ENCODE results near the gene PLD6. TPM values are rescaled to one million over a fixed set of nuclear protein-coding genes. Genes with fewer than 3 reads are reported as not detected.
A peak's percentile ranks its signal among the peaks of the same experiment; 100 is the strongest.

Gene PLD6
- total RNA-seq, 6 donors from 2014 or later, result 2.3 to 5.0 (median 3.4) TPM

- no peak for TF ChIP-seq POLR2AphosphoS5 (IDR thresholded peaks at IDR 0.05)
- no peak for TF ChIP-seq EP300 (IDR thresholded peaks at IDR 0.05)
- TF ChIP-seq POLR2A (IDR thresholded peaks at IDR 0.05), result no peak
- TF ChIP-seq CTCF (IDR thresholded peaks at IDR 0.05), result no peak
- ATAC-seq (ENCODE audit: low FRiP score in 2 of 2), result no peak
These were observed 33.1 kb downstream of the PLD6 start for GRCh38 chr17:17172990-17173389.

DNA sequence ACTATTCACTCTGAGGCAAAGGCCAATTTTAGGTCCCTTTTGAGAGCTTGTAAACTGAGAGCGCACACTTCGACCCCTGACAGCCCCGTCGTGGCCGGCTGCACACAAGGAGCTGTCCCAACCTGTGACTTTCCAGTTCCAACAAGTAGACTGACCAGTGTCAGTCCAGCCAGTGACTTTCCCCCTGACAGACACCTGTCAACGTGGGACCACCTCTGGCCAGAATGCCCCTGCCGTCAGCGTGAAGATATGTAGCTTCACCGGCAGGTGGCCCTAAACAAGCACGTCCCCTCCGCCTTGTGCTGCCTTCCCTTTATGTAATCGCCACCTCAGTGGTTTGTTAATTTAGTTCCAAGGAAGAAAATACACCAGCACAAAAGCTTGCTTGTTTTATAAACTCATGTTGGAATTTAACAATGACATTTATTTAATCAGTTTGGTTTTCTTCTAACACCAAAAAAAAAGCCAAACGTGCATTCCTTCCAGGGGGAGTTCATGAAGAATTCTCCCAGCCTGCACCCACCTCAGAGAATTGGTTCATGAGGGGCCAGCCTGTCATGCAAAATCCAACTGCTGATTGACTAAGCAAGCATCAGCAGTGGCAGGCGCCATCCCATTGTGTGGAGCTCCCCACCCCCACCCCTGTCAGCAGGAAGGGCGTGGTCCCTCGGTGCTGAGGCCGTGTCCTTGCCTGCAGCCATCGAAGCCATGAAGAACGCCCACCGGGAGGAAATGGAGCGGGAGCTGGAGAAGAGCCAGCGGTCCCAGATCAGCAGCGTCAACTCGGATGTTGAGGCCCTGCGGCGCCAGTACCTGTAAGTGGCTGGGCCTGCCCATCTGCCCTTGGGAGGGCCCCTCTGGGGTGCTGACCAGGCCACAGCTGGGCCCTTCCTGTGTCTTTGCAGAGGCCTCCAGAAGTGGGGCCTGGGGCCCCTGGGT lies 33.9 kb downstream of the PLD6 start:
- Histone ChIP-seq H3K4me3 (no peak overlapping the region), H3K27me3 (no peaks in the 10 kb centered on the region), H3K9me3 (no peaks in the 10 kb centered on the region), H3K4me1 (peaks cover 21 to 31% (median 27%) of the 10 kb centered on the region in 4 donors), H3K27ac (peak overlapping the region; percentile 22 to 77 (median 51)), H3K36me3 (peaks cover 13 to 92% (median 63%) of the 10 kb centered on the region in 4 donors)
- DNase-seq (peak in 1 of 2 donors; percentile 37), ATAC-seq (ENCODE audit: low FRiP score in 2 of 2) (peak in 1 of 2 donors; percentile 1)
- 65 to 66% methylated on average over 22 to 24 of the region's 26 CpGs for whole genome bisulfite sequencing, 2 donors
- TF ChIP-seq EP300 (IDR thresholded peaks at IDR 0.05) (peak in 1 of 4 donors; percentile 45), CTCF (IDR thresholded peaks at IDR 0.05) (no peak), POLR2A (IDR thresholded peaks at IDR 0.05) (no peak), POLR2AphosphoS5 (IDR thresholded peaks at IDR 0.05) (peak in 1 of 2 donors; percentile 74)

More at GRCh38 chr17:17172990-17173389, 33.1 kb downstream of the PLD6 start:
- peaks cover 16 to 92% (median 64%) of the 10 kb centered on the region in 4 donors for H3K36me3 ChIP-seq
- WGBS, 2 donors, result 86% methylated on average over 4 to 9 of the region's 9 CpGs
- peaks cover 21 to 31% (median 27%) of the 10 kb centered on the region in 4 donors for H3K4me1 ChIP-seq
- H3K27ac ChIP-seq, result peak overlapping the region; percentile 10 to 77 (median 27)
- no peak overlapping the region for H3K4me3 ChIP-seq
- no peaks in the 10 kb centered on the region for H3K9me3 ChIP-seq
- peak in 1 of 2 donors; percentile 14 for DNase-seq
- H3K27me3 ChIP-seq, result no peaks in the 10 kb centered on the region

GRCh38 chr17:17171186-17171585 lies 34.9 kb downstream of the PLD6 start:
- 39 to 52% methylated on average over 4 to 7 of the region's 7 CpGs for WGBS, 2 donors
- no peak overlapping the region for H3K4me3 ChIP-seq
- H3K27me3 ChIP-seq, result no peaks in the 10 kb centered on the region
- H3K9me3 ChIP-seq, result no peaks in the 10 kb centered on the region
- TF ChIP-seq POLR2A (IDR thresholded peaks at IDR 0.05), result no peak
- TF ChIP-seq CTCF (IDR thresholded peaks at IDR 0.05), result no peak
- TF ChIP-seq EP300 (IDR thresholded peaks at IDR 0.05), result no peak
- no peak for TF ChIP-seq POLR2AphosphoS5 (IDR thresholded peaks at IDR 0.05)
- H3K36me3 ChIP-seq, result peaks cover 8 to 92% (median 64%) of the 10 kb centered on the region in 4 donors
- peaks cover 21 to 31% (median 27%) of the 10 kb centered on the region in 4 donors for H3K4me1 ChIP-seq
- H3K27ac ChIP-seq, result peak overlapping the region; percentile 46 to 77 (median 62)
- no peak for ATAC-seq (ENCODE audit: low FRiP score in 2 of 2)
- DNase-seq, result no peak

- Histone ChIP-seq H3K4me3 (no peak overlapping the region), H3K36me3 (peaks cover 14 to 92% (median 65%) of the 10 kb centered on the region in 4 donors), H3K27me3 (no peaks in the 10 kb centered on the region), H3K9me3 (no peaks in the 10 kb centered on the region), H3K4me1 (peaks cover 21 to 28% (median 24%) of the 10 kb centered on the region in 4 donors), H3K27ac (peak overlapping the region; percentile 46 to 77 (median 62))
- DNase-seq, result peak in 1 of 2 donors; percentile 30
- no peak for TF ChIP-seq CTCF (IDR thresholded peaks at IDR 0.05)
- no peak for TF ChIP-seq POLR2A (IDR thresholded peaks at IDR 0.05)
- no peak for TF ChIP-seq EP300 (IDR thresholded peaks at IDR 0.05)
- no peak for TF ChIP-seq POLR2AphosphoS5 (IDR thresholded peaks at IDR 0.05)
- WGBS, 2 donors, result 66 to 76% methylated on average over 8 to 9 of the region's 9 CpGs
- ATAC-seq (ENCODE audit: low FRiP score in 2 of 2), result no peak
These were observed 35.7 kb downstream of the PLD6 start for GRCh38 chr17:17170346-17170985.

Data from upper lobe of left lung (tissue), 6 donors.